Peyer's patch (tissue), 4 donors: ENCODE data around the gene VWF.

Experiments
- CTCF ChIP-seq, 6 experiments: fragments of 450-650 bp in 4 of 6; fragments of 200-600 bp in 2 of 6; sonication (generic) in 1 of 6; IDR thresholded peaks; one replicate each; pipeline ENCODE4 v1.5.1; 2017 to 2019; ENCODE audit warnings: antibody characterized with exemption in 6 of 6, mild to moderate bottlenecking in 3 of 6, moderate library complexity in 1 of 6
- POLR2A ChIP-seq, 2 donors: fragments of 450-650 bp; IDR thresholded peaks; one replicate each; pipeline ENCODE4 v1.5.1; 2017; ENCODE audit warnings: antibody characterized with exemption in 2 of 2, mild to moderate bottlenecking in 2 of 2, moderate library complexity in 2 of 2

GRCh38 chr12:6095269-6095668 is 29.2 kb downstream of the VWF start:
- TF ChIP-seq CTCF (IDR thresholded peaks at IDR 0.05) (no peak), POLR2A (IDR thresholded peaks at IDR 0.05) (no peak)
